Gastroesophageal sphincter (tissue), 4 donors: ENCODE measurements around the gene OR51V1. TPM values are rescaled to one million over a fixed set of nuclear protein-coding genes. Genes with fewer than 3 reads are reported as not detected.

Source experiments
- ATAC-seq: fragments of 150-250 bp; one replicate; pipeline ENCODE4 v1.9.1; 2016; ENCODE audit warnings: mild to moderate bottlenecking, moderate library complexity
- H3K27ac ChIP-seq, 4 donors: fragments of 200-600 bp; sonication (generic) in 3 of 4; 1 replicate in 3 of 4; 2 replicates in 1 of 4; pipeline ENCODE4 v1.5.1; 2016 to 2019
- H3K27me3 ChIP-seq: fragments of 200-600 bp; sonication (generic); one replicate; pipeline ENCODE4 v1.5.1; 2019
- H3K36me3 ChIP-seq, 2 donors: fragments of 200-600 bp; sonication (generic); one replicate each; pipeline ENCODE4 v1.5.1; 2019; ENCODE audit warnings: control low read depth in 1 of 2
- H3K4me1 ChIP-seq, 3 donors: fragments of 200-600 bp; sonication (generic); 1 replicate in 2 of 3; 2 replicates in 1 of 3; pipeline ENCODE4 v1.5.1; 2016 to 2019; ENCODE audit warnings: control low read depth in 2 of 3
- H3K4me3 ChIP-seq, 2 donors: fragments of 200-600 bp; sonication (generic); one replicate each; pipeline ENCODE4 v1.5.1; 2019; ENCODE audit warnings: mild to moderate bottlenecking in 1 of 2, moderate library complexity in 1 of 2
- H3K9me3 ChIP-seq, 3 donors: fragments of 200-600 bp; sonication (generic); one replicate each; pipeline ENCODE4 v1.5.1; 2017 to 2019; ENCODE audit warnings: control low read depth in 2 of 3
- CTCF ChIP-seq, 4 experiments: fragments of 200-600 bp in 2 of 4; fragments of 450-650 bp in 2 of 4; sonication (generic) in 1 of 4; IDR thresholded peaks; one replicate each; pipeline ENCODE4 v1.5.1; 2017 to 2019; ENCODE audit warnings: antibody characterized with exemption in 4 of 4, mild to moderate bottlenecking in 2 of 4, moderate library complexity in 2 of 4
- EP300 ChIP-seq: sonication (generic); formaldehyde crosslinking; IDR thresholded peaks from one replicate; pipeline ENCODE4 v1.6.1; 2017; ENCODE audit warnings: antibody characterized with exemption, mild to moderate bottlenecking
- POLR2A ChIP-seq, 2 donors: fragments of 450-650 bp; IDR thresholded peaks; one replicate each; pipeline ENCODE4 v1.6.1; 2017; ENCODE audit warnings: antibody characterized with exemption in 2 of 2, mild to moderate bottlenecking in 2 of 2, moderate library complexity in 1 of 2
- POLR2AphosphoS5 ChIP-seq: sonication (generic); formaldehyde crosslinking; IDR thresholded peaks from one replicate; pipeline ENCODE4 v1.6.1; 2017; ENCODE audit warnings: antibody characterized with exemption
- WGBS, 2 donors: methylation state at CpG; one replicate each; pipeline ENCODE4 v1.1.5; 2018; ENCODE audit warnings: low coverage in 1 of 2; 5-methylcytosine and 5-hydroxymethylcytosine counted together
- total RNA-seq, 4 donors: library from RNA; depleted of rRNA; stranded (reverse); fragments of >200 nt; gene quantifications; one replicate each; pipeline ENCODE4 v1.1.0, GENCODE V29; 2016

Gene OR51V1
- total RNA-seq, 4 donors from 2014 or later: not detected

GRCh38 chr11:5240458-5240857, 40.0 kb upstream of the OR51V1 start:
- TF ChIP-seq EP300: no peak
- no peak for TF ChIP-seq CTCF (IDR thresholded peaks at IDR 0.05)
- no peak for TF ChIP-seq POLR2A (IDR thresholded peaks at IDR 0.05)
- TF ChIP-seq POLR2AphosphoS5: no peak
- 71 to 74% methylated on average over 2 of the region's 2 CpGs for WGBS, 2 donors
- H3K4me1 ChIP-seq: no peaks in the 10 kb centered on the region
- no peak overlapping the region for H3K27ac ChIP-seq
- H3K9me3 ChIP-seq: no peaks in the 10 kb centered on the region
- no peak for ATAC-seq
- no peaks in the 10 kb centered on the region for H3K36me3 ChIP-seq
- no peak overlapping the region for H3K4me3 ChIP-seq
- H3K27me3 ChIP-seq: peaks cover 6% of the 10 kb centered on the region

- no peaks in the 10 kb centered on the region for H3K4me1 ChIP-seq
- H3K27me3 ChIP-seq: peaks cover 6% of the 10 kb centered on the region
- no peak overlapping the region for H3K4me3 ChIP-seq
- WGBS, 2 donors: 70 to 100% methylated on average over 1 of the region's 1 CpG
- no peaks in the 10 kb centered on the region for H3K36me3 ChIP-seq
- no peaks in the 10 kb centered on the region for H3K9me3 ChIP-seq
- H3K27ac ChIP-seq: no peak overlapping the region
- TF ChIP-seq POLR2A (IDR thresholded peaks at IDR 0.05): no peak
- no peak for TF ChIP-seq CTCF (IDR thresholded peaks at IDR 0.05)
- TF ChIP-seq POLR2AphosphoS5: no peak
- no peak for TF ChIP-seq EP300
- ATAC-seq: no peak
Measured at GRCh38 chr11:5240056-5240455, 39.6 kb upstream of the OR51V1 start.

- Histone ChIP-seq H3K27ac (no peak overlapping the region), H3K27me3 (no peaks in the 10 kb centered on the region), H3K36me3 (no peaks in the 10 kb centered on the region), H3K4me1 (no peaks in the 10 kb centered on the region), H3K4me3 (no peak overlapping the region), H3K9me3 (no peaks in the 10 kb centered on the region)
- TF ChIP-seq EP300: no peak
- TF ChIP-seq POLR2A (IDR thresholded peaks at IDR 0.05): no peak
- TF ChIP-seq POLR2AphosphoS5: no peak
- no peak for TF ChIP-seq CTCF (IDR thresholded peaks at IDR 0.05)
- no peak for ATAC-seq
Measured at GRCh38 chr11:5239046-5239445, 38.6 kb upstream of the OR51V1 start.

GRCh38 chr11:5238486-5238885, 38.0 kb upstream of the OR51V1 start:
- WGBS, 2 donors: 20 to 27% methylated on average over 2 of the region's 2 CpGs

GRCh38 chr11:5237420-5237819, 36.9 kb upstream of the OR51V1 start:
- H3K36me3 ChIP-seq: no peaks in the 10 kb centered on the region
- no peak for ATAC-seq

More at GRCh38 chr11:5238486-5238885, 38.0 kb upstream of the OR51V1 start:
- no peak for ATAC-seq
- Histone ChIP-seq H3K36me3 (no peaks in the 10 kb centered on the region), H3K27ac (no peak overlapping the region), H3K4me1 (no peaks in the 10 kb centered on the region), H3K9me3 (no peaks in the 10 kb centered on the region), H3K4me3 (no peak overlapping the region), H3K27me3 (no peaks in the 10 kb centered on the region)
- TF ChIP-seq POLR2AphosphoS5 (no peak), POLR2A (IDR thresholded peaks at IDR 0.05) (no peak), EP300 (no peak), CTCF (IDR thresholded peaks at IDR 0.05) (no peak)

More at GRCh38 chr11:5237420-5237819, 36.9 kb upstream of the OR51V1 start:
- 87 to 94% methylated on average over 2 of the region's 2 CpGs for WGBS, 2 donors
- Histone ChIP-seq H3K9me3 (no peaks in the 10 kb centered on the region), H3K27me3 (no peaks in the 10 kb centered on the region), H3K27ac (no peak overlapping the region), H3K4me1 (no peaks in the 10 kb centered on the region), H3K4me3 (no peak overlapping the region)
- TF ChIP-seq POLR2A (IDR thresholded peaks at IDR 0.05): no peak
- no peak for TF ChIP-seq CTCF (IDR thresholded peaks at IDR 0.05)
- no peak for TF ChIP-seq POLR2AphosphoS5
- no peak for TF ChIP-seq EP300
